GM12878 (cell line): ENCODE measurements around the gene ZNF213. TPM values are rescaled to one million over a fixed set of nuclear protein-coding genes. Genes with fewer than 3 reads are reported as not detected.

Source experiments
- ATAC-seq: fragments of 200-7000 bp; cut with Tn5 transposase; 3 replicates; pipeline ENCODE4 v1.9.1; 2020; ENCODE audit warnings: mild to moderate bottlenecking, moderate library complexity
- BruUV-seq: library from RNA; stranded (reverse); fragments of 400-500 nt; replicated peaks from 2 replicates; lab custom pipeline; 2021; lab: Mats Ljungman, UMichigan
- CTCF ChIA-PET: fragments of 300-600 bp; sonication (Branson Sonifier 250); formaldehyde crosslinking; extraction: SDS; loops from one replicate; lab custom pipeline; 2021; ENCODE audit warnings: inconsistent platforms; lab: Yijun Ruan, JAX
- POLR2A ChIA-PET: fragments of 350-600 bp; formaldehyde crosslinking; extraction: SDS; loops from one replicate; lab custom pipeline; 2021; ENCODE audit warnings: inconsistent platforms; lab: Charles Lee
- RAD21 ChIA-PET: fragments of 300-600 bp; sonication (Branson Sonifier 250); formaldehyde crosslinking; loops from one replicate; lab custom pipeline; 2023; ENCODE audit warnings: antibody characterized with exemption; ENCODE audit not compliant: unreplicated experiment; lab: Charles Lee
- SMC1A ChIA-PET: fragments of 300-600 bp; sonication (Branson Sonifier 250); formaldehyde crosslinking; loops from one replicate; lab custom pipeline; 2023; ENCODE audit not compliant: unreplicated experiment, uncharacterized antibody; lab: Charles Lee
- DNase-seq: peaks from one replicate; pipeline ENCODE4 v3.0.0-alpha.2; 2011; ENCODE audit warnings: low read depth, low spot score
- FAIRE-seq: peaks from 3 replicates; lab custom pipeline; 2011; peaks lifted over from hg19 to GRCh38; lab: Jason Lieb, UNC
- H2AFZ ChIP-seq: 2 replicates; pipeline ENCODE4 v1.6.0; 2011; ENCODE audit warnings: low read depth, low read length, control low read depth; ENCODE audit not compliant: control insufficient read depth
- H3K27ac ChIP-seq: 2 replicates; pipeline ENCODE4 v1.5.1; 2011; ENCODE audit warnings: control low read depth; ENCODE audit not compliant: control insufficient read depth, insufficient read depth
- H3K27me3 ChIP-seq, 2 experiments: replicated peaks in 1 of 2; 2 replicates each; pipeline versions ENCODE4 v1.6.0 to v1.6.1; 2011; ENCODE audit warnings: low read length in 1 of 2; ENCODE audit not compliant: control insufficient read depth in 2 of 2, insufficient read depth in 2 of 2
- H3K36me3 ChIP-seq, 2 experiments: 2 replicates each; pipeline ENCODE4 v1.5.1; 2011; ENCODE audit warnings: low read length in 1 of 2; ENCODE audit not compliant: control insufficient read depth in 2 of 2, insufficient read depth in 2 of 2
- H3K4me1 ChIP-seq: 2 replicates; pipeline ENCODE4 v1.6.1; 2011; ENCODE audit warnings: mild to moderate bottlenecking, low read length, moderate library complexity, mixed read lengths; ENCODE audit not compliant: control insufficient read depth, insufficient read depth
- H3K4me2 ChIP-seq: 2 replicates; pipeline ENCODE4 v1.6.0; 2011; ENCODE audit warnings: control low read depth; ENCODE audit not compliant: control insufficient read depth, insufficient read depth
- H3K4me3 ChIP-seq: fragments of 200-600 bp; sonication (generic); 2 replicates; pipeline ENCODE4 v1.5.1; 2016
- H3K79me2 ChIP-seq: 2 replicates; pipeline ENCODE4 v1.6.0; 2011; ENCODE audit warnings: low read length; ENCODE audit not compliant: control insufficient read depth, insufficient read depth
- H3K9ac ChIP-seq: 2 replicates; pipeline ENCODE4 v1.8.0; 2011; ENCODE audit warnings: low read length, control low read depth, mixed read lengths; ENCODE audit not compliant: control insufficient read depth, insufficient read depth
- H3K9me3 ChIP-seq: replicated peaks from 3 replicates; pipeline ENCODE4 v1.5.1; 2011; ENCODE audit warnings: mild to moderate bottlenecking, low read length; ENCODE audit not compliant: control insufficient read depth, insufficient read depth
- H4K20me1 ChIP-seq: 2 replicates; pipeline ENCODE4 v1.6.0; 2011; ENCODE audit not compliant: control insufficient read depth, insufficient read depth
- ATF7 ChIP-seq: fragments of 450-650 bp; IDR thresholded peaks from 2 replicates; pipeline ENCODE4 v1.6.1; 2016; ENCODE audit warnings: low read depth, mild to moderate bottlenecking
- CHD1 ChIP-seq: IDR thresholded peaks from 2 replicates; pipeline ENCODE4 v1.6.1; 2012; ENCODE audit warnings: low read depth, low read length, improper control_type of control experiment
- FOXM1 ChIP-seq: IDR thresholded peaks from 2 replicates; pipeline ENCODE4 v1.6.1; 2012; ENCODE audit warnings: low read depth, mild to moderate bottlenecking, inconsistent platforms, low read length, moderate library complexity
- KLF5 ChIP-seq: fragments of 450-650 bp; IDR thresholded peaks from 2 replicates; pipeline ENCODE4 v1.6.1; 2014; ENCODE audit warnings: mild to moderate bottlenecking; ENCODE audit not compliant: partially characterized antibody
- MTA2 ChIP-seq: fragments of 450-650 bp; IDR thresholded peaks from 2 replicates; pipeline ENCODE4 v1.6.1; 2016; ENCODE audit warnings: low read depth, mild to moderate bottlenecking, moderate library complexity
- MXI1 ChIP-seq: fragments of 150-350 bp; IDR thresholded peaks from 2 replicates; pipeline ENCODE4 v1.6.1; 2011; ENCODE audit warnings: low read depth, mild to moderate bottlenecking, inconsistent platforms, low read length, improper control_type of control experiment
- POLR2A ChIP-seq: IDR thresholded peaks from 2 replicates; pipeline ENCODE4 v1.6.1; 2011; ENCODE audit warnings: low read depth, mild to moderate bottlenecking, low read length
- POLR2AphosphoS5 ChIP-seq: IDR thresholded peaks from 2 replicates; pipeline ENCODE4 v1.6.1; 2011; ENCODE audit warnings: mild to moderate bottlenecking, low read length, inconsistent platforms
- RELA ChIP-seq: fragments of 450-650 bp; IDR thresholded peaks from 2 replicates; pipeline ENCODE4 v1.8.0; 2014; ENCODE audit warnings: borderline replicate concordance; ENCODE audit not compliant: partially characterized antibody
- SMAD5 ChIP-seq: IDR thresholded peaks from 2 replicates; pipeline ENCODE4 v1.6.1; 2016; ENCODE audit warnings: antibody characterized with exemption, low read depth
- SMC3 ChIP-seq: IDR thresholded peaks from 2 replicates; pipeline ENCODE4 v1.6.1; 2011; ENCODE audit warnings: low read length, improper control_type of control experiment, borderline replicate concordance
- SRF ChIP-seq, 2 experiments: IDR thresholded peaks; 2 replicates each; pipeline ENCODE4 v1.6.1; 2011; ENCODE audit warnings: low read depth in 2 of 2, low read length in 2 of 2, mild to moderate bottlenecking in 1 of 2, moderate library complexity in 1 of 2
- SUPT20H ChIP-seq: IDR thresholded peaks from 2 replicates; pipeline ENCODE4 v1.6.1; 2011; ENCODE audit warnings: low read depth, mild to moderate bottlenecking, low read length, moderate library complexity, borderline replicate concordance; ENCODE audit not compliant: control insufficient read depth
- TARDBP ChIP-seq: IDR thresholded peaks from 2 replicates; pipeline ENCODE4 v1.6.1; 2016; ENCODE audit warnings: borderline replicate concordance
- ZBTB40 ChIP-seq: fragments of 450-650 bp; IDR thresholded peaks from 2 replicates; pipeline ENCODE4 v1.6.1; 2016; ENCODE audit warnings: mild to moderate bottlenecking, moderate library complexity, borderline replicate concordance
- WGBS: methylation state at CpG from one replicate; pipeline ENCODE4 v1.1.6; 2016; ENCODE audit warnings: low lambda C conversion rate; ENCODE audit not compliant: insufficient replicate concordance, insufficient coverage; ENCODE audit errors: missing lambda C conversion rate; 5-methylcytosine and 5-hydroxymethylcytosine counted together
- in situ Hi-C: fragments of 300-500 bp; cut with MboI; formaldehyde crosslinking; loops from 9 replicates; pipeline ENCODE4 v1.14.3; 2018; ENCODE audit warnings: mixed read lengths
- intact Hi-C: fragments of 100-400 bp; cut with micrococcal nuclease; formaldehyde crosslinking; loops from one replicate; pipeline ENCODE4 v1.14.2; 2022; ENCODE audit not compliant: unreplicated experiment
- polyA plus RNA-seq, 11 experiments: library from polyadenylated mRNA; depleted of rRNA in 4 of 11; unstranded in 6 of 11; stranded (reverse) in 5 of 11; fragments of >200 nt; fragmentation: Nextera tagmentation in 4 of 11; fragmentation: Illumina TruSeq in 1 of 11; extraction: Ambion mirVana in 4 of 11; extraction: Trizol in 1 of 11; gene quantifications; 1 replicate in 1 of 11; 2 replicates in 10 of 11; pipeline versions ENCODE4 v1.2.1 to v1.2.3, GENCODE V29; 2011 to 2016; ENCODE audit warnings: inconsistent platforms in 2 of 11, missing spikeins in 2 of 11, low read depth in 1 of 11
- total RNA-seq, 4 experiments: library from RNA; depleted of rRNA in 3 of 4; stranded (reverse); fragments of >200 nt in 3 of 4; fragmentation: Illumina TruSeq in 1 of 4; extraction: Trizol in 1 of 4; gene quantifications; 2 replicates each; pipeline versions ENCODE4 v1.2.1 to v1.2.3, GENCODE V29; 2013 to 2021

The ZNF213 gene
- total and polyA plus RNA-seq, 10 of the 15 experiments (the other 5 are each of a cell fraction or from before 2014, with no cell fraction given) = 0.53 to 9.4 (median 1.1) TPM

- no peaks in the 10 kb centered on the region for H4K20me1 ChIP-seq
- H3K36me3 ChIP-seq = no peaks in the 10 kb centered on the region; a peak in 2 of 4 replicates
- ATAC-seq = no peak
- no peak overlapping the region for H3K4me3 ChIP-seq
- ChIA-PET CTCF (interaction anchor here (0.8 to 1.7 kb wide), 2 partner anchors 9 to 27 kb away, joined by 4 to 6 read pairs; no protein-coding TSS in a partner anchor), RAD21 (interaction anchor here (1.0 kb wide), 1 partner anchor 9 kb away, joined by 4 read pairs; no protein-coding TSS in a partner anchor), SMC1A (no interaction called here), POLR2A (interaction anchor here (1.0 kb wide), 1 partner anchor 72 kb away, joined by 4 read pairs; no protein-coding TSS in a partner anchor)
- no TSS peak for BruUV-seq
- in situ Hi-C loops (no loop called here), intact Hi-C loops (no loop called here)
- no peak for DNase-seq
- no peak overlapping the region for H3K27ac ChIP-seq
- no peak overlapping the region for H2AFZ ChIP-seq
- H3K27me3 ChIP-seq = no peaks in the 10 kb centered on the region
- no peaks in the 10 kb centered on the region; the same call in 1 of the 2 replicates for H3K4me1 ChIP-seq
- no peak for TF ChIP-seq KLF5
- no peak for TF ChIP-seq POLR2AphosphoS5
- TF ChIP-seq SMAD5 = no peak
- no peak for TF ChIP-seq ATF7
- TF ChIP-seq SMC3 = no peak
- no peak for TF ChIP-seq SUPT20H
- no peak for TF ChIP-seq MXI1
- no peak for TF ChIP-seq POLR2A
- no peak for TF ChIP-seq SRF (IDR thresholded peaks at IDR 0.05; ENCODE audit: low read depth in 2 of 2, low read length in 2 of 2)
- TF ChIP-seq RELA = no peak
- no peak for TF ChIP-seq FOXM1
- TF ChIP-seq ZBTB40 = no peak
- no peak for TF ChIP-seq MTA2
- TF ChIP-seq CHD1 = no peak
- no peak for TF ChIP-seq TARDBP
- 80% methylated on average over 21 of the region's 21 CpGs for WGBS
- H3K79me2 ChIP-seq = peaks cover 13% of the 10 kb centered on the region
- no peaks in the 10 kb centered on the region for H3K9me3 ChIP-seq
- FAIRE-seq = no peak
- no peak overlapping the region for H3K4me2 ChIP-seq
- no peak overlapping the region for H3K9ac ChIP-seq
These were observed 3.5 kb downstream of the ZNF213 start for GRCh38 chr16:3138342-3138741.
